Measurements from ENCODE around the gene CLDN18. TPM values are rescaled to one million over a fixed set of nuclear protein-coding genes. Genes with fewer than 3 reads are reported as not detected.

CLDN18 gene
- total RNA-seq (2014; rRNA removed; shearing (Covaris generic)): not detected in 2 replicates

GRCh38 chr3:138009476-138010272 lies at the start of gene CLDN18:
Gene CLDN18 (plus strand): TSS chr3:138010165. CDS start chr3:138010226, 61 bp downstream.

Other genes starting within 250 kb of the CLDN18 start
- not detected in 2 replicates for gene SOX14, start 245.8 kb upstream of the CLDN18 start, total RNA-seq (2014; rRNA removed; shearing (Covaris generic))
- gene DZIP1L, start 105.4 kb downstream of the CLDN18 start, total RNA-seq (2014; rRNA removed; shearing (Covaris generic)): 18.1 and 19.6 TPM in 2 replicates
- not detected in 2 replicates for gene A4GNT, start 122.2 kb downstream of the CLDN18 start, total RNA-seq (2014; rRNA removed; shearing (Covaris generic))
- 15.9 and 16.2 TPM in 2 replicates for gene DBR1, start 164.8 kb downstream of the CLDN18 start, total RNA-seq (2014; rRNA removed; shearing (Covaris generic))
- gene ARMC8, start 177.1 kb downstream of the CLDN18 start, total RNA-seq (2014; rRNA removed; shearing (Covaris generic)): 30.0 and 31.4 TPM in 2 replicates